Measurements from ENCODE around the gene SIGLEC12.

Gene SIGLEC12

GRCh38 chr19:51478381-51479234 is 23.0 kb downstream of the SIGLEC12 start, which contains the start of gene CEACAM18:
Gene CEACAM18, plus strand, starts transcription at chr19:51478539.
- CTCF ChIA-PET: interaction anchor here (0.8 kb wide), 1 partner anchor 37 kb away, joined by 6 read pairs; no protein-coding TSS in a partner anchor
- no peak within 1 kb of the TSS for H3K27ac ChIP-seq
- DNase-seq (ENCODE audit: low spot score): no peak
- POLR2A ChIA-PET (ENCODE audit: low non-redundant PET): no interaction called here
- TF ChIP-seq, protein P1, sequence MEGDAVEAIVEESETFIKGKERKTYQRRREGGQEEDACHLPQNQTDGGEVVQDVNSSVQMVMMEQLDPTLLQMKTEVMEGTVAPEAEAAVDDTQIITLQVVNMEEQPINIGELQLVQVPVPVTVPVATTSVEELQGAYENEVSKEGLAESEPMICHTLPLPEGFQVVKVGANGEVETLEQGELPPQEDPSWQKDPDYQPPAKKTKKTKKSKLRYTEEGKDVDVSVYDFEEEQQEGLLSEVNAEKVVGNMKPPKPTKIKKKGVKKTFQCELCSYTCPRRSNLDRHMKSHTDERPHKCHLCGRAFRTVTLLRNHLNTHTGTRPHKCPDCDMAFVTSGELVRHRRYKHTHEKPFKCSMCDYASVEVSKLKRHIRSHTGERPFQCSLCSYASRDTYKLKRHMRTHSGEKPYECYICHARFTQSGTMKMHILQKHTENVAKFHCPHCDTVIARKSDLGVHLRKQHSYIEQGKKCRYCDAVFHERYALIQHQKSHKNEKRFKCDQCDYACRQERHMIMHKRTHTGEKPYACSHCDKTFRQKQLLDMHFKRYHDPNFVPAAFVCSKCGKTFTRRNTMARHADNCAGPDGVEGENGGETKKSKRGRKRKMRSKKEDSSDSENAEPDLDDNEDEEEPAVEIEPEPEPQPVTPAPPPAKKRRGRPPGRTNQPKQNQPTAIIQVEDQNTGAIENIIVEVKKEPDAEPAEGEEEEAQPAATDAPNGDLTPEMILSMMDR (conservative IDR thresholded peaks at IDR 0.05; ENCODE audit: low read depth): no peak

- CTCF ChIA-PET: no interaction called here
- TF ChIP-seq, protein P1 (conservative IDR thresholded peaks at IDR 0.05; ENCODE audit: low read depth): no peak
- DNase-seq (ENCODE audit: low spot score): no peak
- H3K27ac ChIP-seq: no peak overlapping the region
- POLR2A ChIA-PET (ENCODE audit: low non-redundant PET): no interaction called here
Observed at GRCh38 chr19:51477344-51477743, 24.3 kb downstream of the SIGLEC12 start.

DNA sequence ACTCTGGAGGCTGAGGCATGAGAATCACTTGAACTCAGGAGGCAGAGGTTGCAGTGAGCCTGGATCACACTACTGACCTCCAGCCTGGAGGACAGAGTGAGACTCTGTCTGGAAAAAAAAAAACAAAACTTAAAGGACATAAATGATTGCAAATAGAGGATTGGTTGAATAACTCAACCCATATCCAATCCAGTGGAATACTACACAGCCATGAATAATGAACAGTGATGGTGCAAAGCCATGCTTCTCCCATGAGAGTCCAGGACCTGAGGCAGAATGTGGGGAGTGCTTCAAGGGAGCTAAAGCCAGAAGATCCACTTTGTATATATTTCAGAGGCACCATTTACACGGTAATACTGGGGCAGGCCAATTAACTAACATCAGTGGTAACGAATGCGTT is 25.4 kb downstream of the SIGLEC12 start:
- H3K27ac ChIP-seq: no peak overlapping the region
- TF ChIP-seq, protein P1 (conservative IDR thresholded peaks at IDR 0.05; ENCODE audit: low read depth): no peak
- ChIA-PET POLR2A (ENCODE audit: low non-redundant PET) (no interaction called here), CTCF (interaction anchor here (1.5 kb wide), 1 partner anchor 302 kb away, joined by 3 read pairs; no protein-coding TSS in a partner anchor)
- no peak for DNase-seq (ENCODE audit: low spot score)

DNA sequence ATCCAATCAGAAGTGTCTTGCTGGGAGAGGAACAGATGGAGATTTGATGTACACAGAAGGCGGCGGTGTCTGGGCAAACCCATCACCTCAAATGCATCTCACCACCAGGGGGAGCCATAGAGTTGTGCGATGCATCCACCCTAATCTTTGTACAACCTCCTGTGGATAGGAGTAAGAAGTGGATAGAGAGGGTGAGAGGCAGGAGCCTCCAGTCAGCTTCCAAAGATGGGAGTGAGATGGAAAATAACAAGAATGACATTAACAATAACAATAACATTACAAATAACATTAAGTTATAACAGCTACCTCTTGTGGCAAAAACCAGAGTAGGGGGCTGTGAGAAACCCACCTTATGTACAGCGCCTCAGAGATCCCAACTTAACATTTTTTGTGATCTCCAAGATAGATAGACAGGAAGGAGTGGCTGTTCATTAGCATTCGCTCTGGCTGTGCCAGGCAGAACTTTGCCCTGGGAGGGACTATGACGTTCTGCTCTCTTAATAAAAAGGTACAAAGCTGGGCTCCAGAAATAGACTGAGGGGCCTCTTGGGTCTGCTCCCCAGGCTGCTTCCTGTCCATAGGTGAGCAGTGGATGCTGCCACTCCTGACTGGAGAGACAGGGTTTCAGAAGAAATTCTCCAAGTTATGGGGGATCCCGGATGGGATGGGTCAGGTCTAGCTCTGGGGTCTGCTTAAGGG is 28.4 kb downstream of the SIGLEC12 start:
- ChIA-PET CTCF (interaction anchor here (0.5 to 2.2 kb wide), 17 partner anchors 9 to 307 kb away, joined by 3 to 13 read pairs (median 4); partner anchors contain the start of genes CLDND2 and SIGLEC10), POLR2A (ENCODE audit: low non-redundant PET) (no interaction called here)
- DNase-seq (ENCODE audit: low spot score): peak; percentile 63
- H3K27ac ChIP-seq: no peak overlapping the region
- TF ChIP-seq, protein P1 (conservative IDR thresholded peaks at IDR 0.05; ENCODE audit: low read depth): peak; percentile 90

DNA sequence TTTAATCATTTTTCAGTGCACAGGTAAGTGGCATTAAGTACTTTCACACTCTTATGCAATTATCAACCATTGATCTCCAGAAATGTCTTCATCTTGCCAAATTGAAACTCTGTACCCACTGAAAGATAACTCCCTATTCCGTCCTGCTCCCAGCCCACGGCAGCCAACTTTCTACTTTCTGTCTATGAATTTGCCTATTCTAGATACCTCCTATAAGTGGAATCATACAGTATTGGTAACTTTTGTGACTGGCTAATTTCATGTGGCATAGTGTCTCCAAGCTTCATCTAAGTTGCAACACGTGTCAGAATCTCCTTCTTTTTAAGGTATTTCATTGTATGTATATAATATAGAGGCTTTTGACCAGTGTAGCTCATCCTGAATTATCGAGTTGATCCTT is 29.0 kb downstream of the SIGLEC12 start:
- H3K27ac ChIP-seq: no peak overlapping the region
- ChIA-PET POLR2A (ENCODE audit: low non-redundant PET) (no interaction called here), CTCF (interaction anchor here (0.6 to 2.2 kb wide), 11 partner anchors 9 to 231 kb away, joined by 3 to 13 read pairs (median 5); partner anchors contain the start of gene SIGLEC10)
- no peak for DNase-seq (ENCODE audit: low spot score)
- TF ChIP-seq, protein P1 (conservative IDR thresholded peaks at IDR 0.05; ENCODE audit: low read depth): no peak

DNA sequence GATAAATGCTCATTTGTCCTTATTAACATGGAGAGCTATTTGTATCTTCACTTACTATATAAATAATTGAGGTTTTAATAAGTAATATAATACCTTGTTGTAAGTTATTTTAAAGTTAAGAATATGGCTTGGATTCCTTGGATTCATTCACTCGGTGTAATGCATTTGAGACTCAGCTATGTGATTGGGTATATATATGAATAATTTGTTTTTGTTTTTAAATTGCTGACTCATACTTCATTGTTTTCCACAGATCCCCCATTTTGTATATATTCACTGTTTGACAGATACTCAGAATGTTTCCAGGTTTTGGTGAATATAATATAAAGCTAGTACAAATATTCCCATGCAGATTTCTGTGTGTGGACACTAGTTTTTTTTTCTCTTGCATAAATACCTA is 30.1 kb downstream of the SIGLEC12 start:
- DNase-seq (ENCODE audit: low spot score): no peak
- TF ChIP-seq, protein P1 (conservative IDR thresholded peaks at IDR 0.05; ENCODE audit: low read depth): no peak
- CTCF ChIA-PET: interaction anchor here (0.6 to 2.2 kb wide), 2 partner anchors 186 to 329 kb away, joined by 3 to 13 read pairs; no protein-coding TSS in a partner anchor
- POLR2A ChIA-PET (ENCODE audit: low non-redundant PET): no interaction called here
- H3K27ac ChIP-seq: no peak overlapping the region
